ENCODE results near the gene CDC16. TPM values are rescaled to one million over a fixed set of nuclear protein-coding genes. Genes with fewer than 3 reads are reported as not detected.

The CDC16 gene
- total and polyA plus RNA-seq, 9 of the 15 experiments (the other 6 are each of a cell fraction or from before 2014, with no cell fraction given) = 23.2 to 102 (median 51.6) TPM

- no peaks in the 10 kb centered on the region for H3K27me3 ChIP-seq (ENCODE audit: control insufficient read depth in 2 of 2, insufficient read depth in 2 of 2, low read length in 2 of 2)
- DNase-seq (ENCODE audit: extremely low read depth in 1 of 4, low spot score in 3 of 4) (no peak), FAIRE-seq (no peak), ATAC-seq (no peak)
- no peaks in the 10 kb centered on the region for H3K9me3 ChIP-seq (replicated peaks; ENCODE audit: control insufficient read depth, insufficient read depth, low read depth, low read length)
- peaks cover 98% of the 10 kb centered on the region for H3K36me3 ChIP-seq (ENCODE audit: control insufficient read depth, insufficient read depth, low read length)
- H3K4me3 ChIP-seq = no peak overlapping the region
- ChIA-PET POLR2A (interaction anchor here (1.0 to 1.3 kb wide), 2 partner anchors 8 to 21 kb away, joined by 3 read pairs; no protein-coding TSS in a partner anchor), CTCF (ENCODE audit: low intra/inter-chr PET ratio) (no interaction called here)
- no peak overlapping the region for H2AFZ ChIP-seq (ENCODE audit: low read depth, low read length)
- WGBS (ENCODE audit: insufficient coverage, low coverage, missing lambda C conversion rate) = 90% methylated on average over 3 of the region's 3 CpGs
- H3K9me1 ChIP-seq (ENCODE audit: control insufficient read depth, insufficient read depth, low read length) = no peaks in the 10 kb centered on the region
- no peaks in the 10 kb centered on the region for H4K20me1 ChIP-seq (replicated peaks; ENCODE audit: control insufficient read depth, insufficient read depth, low read length)
- TF ChIP-seq HMG20A (CRISPR knock-in tag; conservative IDR thresholded peaks at IDR 0.05) = no peak
- TF ChIP-seq ZNF184 (CRISPR knock-in tag; IDR thresholded peaks at IDR 0.05) = no peak
- no peak for TF ChIP-seq YBX1 (IDR thresholded peaks at IDR 0.05)
- no peak for TF ChIP-seq PTBP1 (IDR thresholded peaks at IDR 0.05; ENCODE audit: low read depth, low read length)
- TF ChIP-seq, protein P1, sequence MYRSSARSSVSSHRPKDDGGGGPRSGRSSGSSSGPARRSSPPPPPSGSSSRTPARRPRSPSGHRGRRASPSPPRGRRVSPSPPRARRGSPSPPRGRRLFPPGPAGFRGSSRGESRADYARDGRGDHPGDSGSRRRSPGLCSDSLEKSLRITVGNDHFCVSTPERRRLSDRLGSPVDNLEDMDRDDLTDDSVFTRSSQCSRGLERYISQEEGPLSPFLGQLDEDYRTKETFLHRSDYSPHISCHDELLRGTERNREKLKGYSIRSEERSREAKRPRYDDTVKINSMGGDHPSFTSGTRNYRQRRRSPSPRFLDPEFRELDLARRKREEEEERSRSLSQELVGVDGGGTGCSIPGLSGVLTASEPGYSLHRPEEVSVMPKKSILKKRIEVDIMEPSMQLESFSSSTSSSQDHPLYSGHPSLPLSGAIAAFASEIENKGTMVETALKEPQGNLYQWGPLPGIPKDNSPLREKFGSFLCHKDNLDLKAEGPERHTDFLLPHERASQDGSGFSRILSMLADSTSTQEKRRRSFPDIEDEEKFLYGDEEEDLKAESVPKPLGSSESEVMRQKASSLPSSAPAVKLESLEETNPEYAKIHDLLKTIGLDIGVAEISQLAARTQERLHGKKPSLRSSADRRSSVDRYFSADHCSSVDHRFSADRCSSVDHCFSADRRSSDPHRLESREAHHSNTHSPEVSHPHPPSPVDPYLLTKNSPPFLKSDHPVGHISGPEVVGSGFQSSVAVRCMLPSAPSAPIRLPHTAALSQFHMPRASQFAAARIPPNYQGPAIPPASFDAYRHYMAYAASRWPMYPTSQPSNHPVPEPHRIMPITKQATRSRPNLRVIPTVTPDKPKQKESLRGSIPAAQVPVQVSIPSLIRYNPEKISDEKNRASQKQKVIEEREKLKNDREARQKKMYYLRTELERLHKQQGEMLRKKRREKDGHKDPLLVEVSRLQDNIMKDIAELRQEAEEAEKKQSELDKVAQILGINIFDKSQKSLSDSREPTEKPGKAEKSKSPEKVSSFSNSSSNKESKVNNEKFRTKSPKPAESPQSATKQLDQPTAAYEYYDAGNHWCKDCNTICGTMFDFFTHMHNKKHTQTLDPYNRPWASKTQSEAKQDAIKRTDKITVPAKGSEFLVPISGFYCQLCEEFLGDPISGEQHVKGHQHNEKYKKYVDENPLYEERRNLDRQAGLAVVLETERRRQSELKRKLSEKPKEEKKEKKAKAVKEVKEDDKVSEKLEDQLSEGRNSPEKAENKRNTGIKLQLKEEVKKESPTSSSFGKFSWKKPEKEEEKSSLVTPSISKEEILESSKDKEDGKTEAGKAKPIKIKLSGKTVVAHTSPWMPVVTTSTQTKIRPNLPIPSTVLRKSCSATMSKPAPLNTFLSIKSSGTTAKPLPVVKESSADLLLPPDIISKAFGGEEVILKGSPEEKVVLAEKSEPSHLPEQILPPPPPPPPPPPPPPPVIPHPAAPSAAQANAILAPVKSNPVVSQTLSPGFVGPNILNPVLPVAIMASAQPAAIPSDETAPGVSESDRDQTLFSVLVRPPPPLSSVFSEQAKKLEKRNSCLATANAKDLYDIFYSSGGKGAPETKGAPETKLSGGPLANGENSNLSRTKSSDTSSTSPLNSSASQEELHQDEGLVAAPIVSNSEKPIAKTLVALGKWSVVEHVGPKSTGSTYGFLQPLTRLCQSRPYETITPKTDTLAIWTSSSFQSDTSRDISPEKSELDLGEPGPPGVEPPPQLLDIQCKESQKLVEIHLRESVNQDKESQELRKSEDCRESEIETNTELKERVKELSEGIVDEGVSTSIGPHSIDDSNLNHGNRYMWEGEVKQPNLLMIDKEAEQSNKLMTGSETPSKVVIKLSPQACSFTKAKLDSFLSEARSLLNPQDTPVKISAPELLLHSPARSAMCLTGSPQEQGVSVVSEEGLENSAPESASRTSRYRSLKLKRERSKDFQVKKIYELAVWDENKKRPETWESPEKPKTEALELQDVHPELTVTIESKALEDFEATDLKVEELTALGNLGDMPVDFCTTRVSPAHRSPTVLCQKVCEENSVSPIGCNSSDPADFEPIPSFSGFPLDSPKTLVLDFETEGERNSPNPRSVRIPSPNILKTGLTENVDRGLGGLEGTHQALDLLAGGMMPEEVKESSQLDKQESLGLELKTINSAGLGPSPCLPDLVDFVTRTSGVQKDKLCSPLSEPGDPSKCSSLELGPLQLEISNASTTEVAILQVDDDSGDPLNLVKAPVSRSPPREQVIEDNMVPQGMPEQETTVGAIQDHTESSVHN (IDR thresholded peaks at IDR 0.05; ENCODE audit: borderline replicate concordance in 1 of 2, low read depth in 1 of 2) = no peak
- TF ChIP-seq ZNF282 (CRISPR knock-in tag; IDR thresholded peaks at IDR 0.05) = no peak
- no peak for TF ChIP-seq ZNF778 (CRISPR knock-in tag; IDR thresholded peaks at IDR 0.05)
- no peak for TF ChIP-seq PKNOX1 (IDR thresholded peaks at IDR 0.05)
- TF ChIP-seq ZBTB8A (IDR thresholded peaks at IDR 0.05; ENCODE audit: partially characterized antibody) = no peak
- TF ChIP-seq MBD2 (IDR thresholded peaks at IDR 0.05; ENCODE audit: borderline replicate concordance, low read depth) = no peak
- TSS peak; percentile 16 for BruUV-seq (replicated peaks)
- H3K79me2 ChIP-seq (ENCODE audit: control insufficient read depth, insufficient read depth, low read length) = no peaks in the 10 kb centered on the region
- H3K27ac ChIP-seq (ENCODE audit: extremely low read depth, low read depth, low read length) = no peak overlapping the region
- no peaks in the 10 kb centered on the region for H3K4me1 ChIP-seq (replicated peaks in 1 of 2; ENCODE audit: control insufficient read depth in 2 of 2, insufficient read depth in 2 of 2, low read length in 2 of 2)
- in situ Hi-C loops (cut with MboI) = no loop called here
- no peak overlapping the region for H3K4me2 ChIP-seq (ENCODE audit: insufficient read depth, low read length)
- intact Hi-C loops (cut with micrococcal nuclease) = no loop called here
- H3K9ac ChIP-seq (ENCODE audit: insufficient read depth in 1 of 2, low read depth in 2 of 2, low read length in 2 of 2) = no peak overlapping the region
Measured at GRCh38 chr13:114260814-114261213, 26.1 kb downstream of the CDC16 start.
